H9 (cell line): ENCODE data around the gene GYS2. TPM values are rescaled to one million over a fixed set of nuclear protein-coding genes. Genes with fewer than 3 reads are reported as not detected.

Experiments used
- DNase-seq: peaks from one replicate; pipeline ENCODE4 v3.0.0-alpha.2; 2017
- H2AFZ ChIP-seq: one replicate; pipeline ENCODE4 v1.6.1; 2013; ENCODE audit warnings: mild to moderate bottlenecking, low read length, control low read depth, moderate library complexity
- H2AK5ac ChIP-seq: 2 replicates; pipeline ENCODE4 v1.6.1; 2013; ENCODE audit warnings: low read length, control low read depth, mixed read lengths; ENCODE audit not compliant: insufficient read length
- H2BK120ac ChIP-seq: one replicate; pipeline ENCODE4 v1.6.1; 2013; ENCODE audit warnings: low read depth, mild to moderate bottlenecking, low read length, control low read depth, inconsistent platforms; ENCODE audit not compliant: poor library complexity, severe bottlenecking
- H2BK12ac ChIP-seq: 2 replicates; pipeline ENCODE4 v1.6.1; 2013; ENCODE audit warnings: low read length, control low read depth, mixed read lengths, low read depth; ENCODE audit not compliant: insufficient read length
- H2BK15ac ChIP-seq: 2 replicates; pipeline ENCODE4 v1.6.1; 2013; ENCODE audit warnings: low read depth, low read length, control low read depth
- H2BK20ac ChIP-seq: one replicate; pipeline ENCODE4 v1.6.1; 2013; ENCODE audit warnings: low read depth, mild to moderate bottlenecking, low read length, control low read depth, inconsistent platforms; ENCODE audit not compliant: poor library complexity, severe bottlenecking
- H2BK5ac ChIP-seq: 2 replicates; pipeline ENCODE4 v1.6.1; 2013; ENCODE audit warnings: low read length, control low read depth, mixed read lengths; ENCODE audit not compliant: insufficient read length
- H3K14ac ChIP-seq: 2 replicates; pipeline ENCODE4 v1.6.1; 2013; ENCODE audit warnings: low read length, control low read depth; ENCODE audit not compliant: insufficient read depth
- H3K18ac ChIP-seq: 2 replicates; pipeline ENCODE4 v1.6.1; 2013; ENCODE audit warnings: low read depth, mild to moderate bottlenecking, mixed read lengths, low read length, control low read depth; ENCODE audit not compliant: insufficient read length
- H3K23ac ChIP-seq: 2 replicates; pipeline ENCODE4 v1.6.1; 2013; ENCODE audit warnings: low read length, control low read depth, mixed read lengths, low read depth; ENCODE audit not compliant: insufficient read length
- H3K23me2 ChIP-seq: 2 replicates; pipeline ENCODE4 v1.6.1; 2013; ENCODE audit warnings: low read depth, mild to moderate bottlenecking, mixed read lengths, low read length, control low read depth; ENCODE audit not compliant: insufficient read length, poor library complexity, severe bottlenecking
- H3K27ac ChIP-seq: 2 replicates; pipeline ENCODE4 v1.5.1; 2013; ENCODE audit warnings: low read length, control low read depth, mixed read lengths, low read depth; ENCODE audit not compliant: insufficient read length
- H3K27me3 ChIP-seq: 2 replicates; pipeline ENCODE4 v1.6.1; 2013; ENCODE audit warnings: low read length, control low read depth, inconsistent platforms; ENCODE audit not compliant: insufficient read depth
- H3K4ac ChIP-seq: 2 replicates; pipeline ENCODE4 v1.6.1; 2013; ENCODE audit warnings: low read depth, mild to moderate bottlenecking, control low read depth, inconsistent platforms, low read length, moderate library complexity
- H3K4me1 ChIP-seq: 2 replicates; pipeline ENCODE4 v1.6.1; 2013; ENCODE audit warnings: low read length, control low read depth, inconsistent platforms; ENCODE audit not compliant: insufficient read depth
- H3K4me2 ChIP-seq: 2 replicates; pipeline ENCODE4 v1.6.1; 2013; ENCODE audit warnings: low read length, control low read depth, mixed read lengths; ENCODE audit not compliant: insufficient read length, insufficient read depth
- H3K56ac ChIP-seq: 2 replicates; pipeline ENCODE4 v1.6.1; 2013; ENCODE audit warnings: low read depth, mild to moderate bottlenecking, mixed read lengths, low read length, control low read depth; ENCODE audit not compliant: insufficient read length
- H3K79me1 ChIP-seq: 2 replicates; pipeline ENCODE4 v1.6.1; 2013; ENCODE audit warnings: low read depth, mild to moderate bottlenecking, moderate library complexity, low read length, control low read depth, inconsistent platforms; ENCODE audit not compliant: insufficient read depth, poor library complexity, severe bottlenecking
- H3K79me2 ChIP-seq: 2 replicates; pipeline ENCODE4 v1.6.1; 2013; ENCODE audit warnings: low read length, control low read depth, inconsistent platforms; ENCODE audit not compliant: insufficient read depth
- H3K9ac ChIP-seq: 2 replicates; pipeline ENCODE4 v1.6.1; 2013; ENCODE audit warnings: low read length, control low read depth, mixed read lengths; ENCODE audit not compliant: insufficient read length; ENCODE audit errors: extremely low read depth
- H3K9me3 ChIP-seq: one replicate; pipeline ENCODE4 v1.6.1; 2013; ENCODE audit warnings: low read depth, low read length, inconsistent platforms; ENCODE audit not compliant: control insufficient read depth
- H3T11ph ChIP-seq: one replicate; pipeline ENCODE4 v1.6.1; 2013; ENCODE audit warnings: mild to moderate bottlenecking, low read length, control low read depth, inconsistent platforms
- H4K20me1 ChIP-seq: one replicate; pipeline ENCODE4 v1.6.1; 2013; ENCODE audit not compliant: control insufficient read depth, insufficient read length, insufficient read depth
- H4K5ac ChIP-seq: 2 replicates; pipeline ENCODE4 v1.6.1; 2013; ENCODE audit warnings: low read depth, mild to moderate bottlenecking, mixed read lengths, low read length, control low read depth; ENCODE audit not compliant: insufficient read length
- H4K8ac ChIP-seq: replicated peaks from 2 replicates; pipeline ENCODE4 v1.6.1; 2013; ENCODE audit warnings: low read length, control low read depth, mixed read lengths, low read depth; ENCODE audit not compliant: insufficient read length
- H4K91ac ChIP-seq: 2 replicates; pipeline ENCODE4 v1.6.1; 2013; ENCODE audit warnings: low read depth, mild to moderate bottlenecking, moderate library complexity, mixed read lengths, low read length, control low read depth; ENCODE audit not compliant: insufficient read length
- H3K27ac Mint-ChIP-seq, 3 experiments: 2 replicates in 2 of 3; 3 replicates in 1 of 3; pipeline ENCODE4 v1.8.0; 2020 to 2021; ENCODE audit warnings: mixed read lengths in 3 of 3, mild to moderate bottlenecking in 1 of 3, moderate library complexity in 1 of 3
- H3K27me3 Mint-ChIP-seq: 2 replicates; pipeline ENCODE4 v1.8.0; 2021; ENCODE audit warnings: low read depth, mild to moderate bottlenecking, moderate library complexity, mixed read lengths
- H3K36me3 Mint-ChIP-seq, 3 experiments: 2 replicates in 2 of 3; 3 replicates in 1 of 3; pipeline ENCODE4 v1.8.0; 2020 to 2021; ENCODE audit warnings: low read depth in 3 of 3, mixed read lengths in 3 of 3; ENCODE audit not compliant: insufficient read depth in 1 of 3
- H3K4me1 Mint-ChIP-seq, 2 experiments: 2 replicates each; pipeline ENCODE4 v1.8.0; 2020; ENCODE audit warnings: mixed read lengths in 2 of 2
- H3K4me3 Mint-ChIP-seq, 2 experiments: 2 replicates in 1 of 2; 3 replicates in 1 of 2; pipeline ENCODE4 v1.8.0; 2020 to 2021; ENCODE audit warnings: mild to moderate bottlenecking in 2 of 2, mixed read lengths in 2 of 2, moderate library complexity in 1 of 2
- H3K9me3 Mint-ChIP-seq, 2 experiments: 2 replicates in 1 of 2; 3 replicates in 1 of 2; pipeline ENCODE4 v1.8.0; 2020; ENCODE audit warnings: mild to moderate bottlenecking in 2 of 2, mixed read lengths in 2 of 2, moderate library complexity in 1 of 2
- CTCF ChIP-seq: fragments of 200-600 bp; sonication (generic); conservative IDR thresholded peaks from 3 replicates; pipeline ENCODE4 v1.8.0; 2021; ENCODE audit warnings: antibody characterized with exemption, mild to moderate bottlenecking
- WGBS: extraction: QIAGEN DNeasy Blood & Tissue Kit; methylation state at CpG from one replicate; pipeline ENCODE4 v1.1.7; 2013; ENCODE audit warnings: missing lambda C conversion rate, low lambda C conversion rate, mixed read lengths; ENCODE audit not compliant: insufficient read length; ENCODE audit errors: extremely low coverage; 5-methylcytosine and 5-hydroxymethylcytosine counted together
- total RNA-seq: library from RNA; stranded (reverse); gene quantifications from 2 replicates; pipeline ENCODE4 v1.2.1, GENCODE V29; 2021

GYS2 gene
- total RNA-seq, 1 experiment from 2014 or later: not detected

- H3K9me3 ChIP-seq: no peaks in the 10 kb centered on the region
- H3K4me3 Mint-ChIP-seq: no peak overlapping the region
- no peaks in the 10 kb centered on the region for H3K27me3 ChIP-seq
- no peaks in the 10 kb centered on the region for H4K20me1 ChIP-seq
- H2BK15ac ChIP-seq: no peak overlapping the region
- H3K4me1 ChIP-seq: no peaks in the 10 kb centered on the region; the same call in 1 of the 2 replicates
- H3K36me3 Mint-ChIP-seq: peaks cover 73 to 94% (median 90%) of the 10 kb centered on the region in 3 experiments
- no peak overlapping the region for H3K27ac ChIP-seq
- H2AFZ ChIP-seq: no peak overlapping the region
- H3K14ac ChIP-seq: no peak overlapping the region
- no peak overlapping the region for H4K5ac ChIP-seq
- TF ChIP-seq CTCF: no peak
- no peak for DNase-seq
- H3K9ac ChIP-seq: no peak overlapping the region
- no peaks in the 10 kb centered on the region for H3K23me2 ChIP-seq
- no peak overlapping the region for H2BK5ac ChIP-seq
- H3K18ac ChIP-seq: no peak overlapping the region
- H2AK5ac ChIP-seq: no peak overlapping the region
- H4K8ac ChIP-seq: no peak overlapping the region
- H2BK120ac ChIP-seq: no peak overlapping the region
- H3K79me2 ChIP-seq: no peaks in the 10 kb centered on the region
- H2BK20ac ChIP-seq: no peak overlapping the region
- H3K27me3 Mint-ChIP-seq: no peaks in the 10 kb centered on the region
- no peak overlapping the region for H4K91ac ChIP-seq
- peaks cover 36% of the 10 kb centered on the region in 2 experiments for H3K4me1 Mint-ChIP-seq
- H3K79me1 ChIP-seq: peaks cover 3% of the 10 kb centered on the region
- no CpG with 5 or more reads among the region's 1 CpG for WGBS
- no peak overlapping the region for H3K4ac ChIP-seq
- H3K23ac ChIP-seq: no peak overlapping the region
- no peaks in the 10 kb centered on the region for H3K9me3 Mint-ChIP-seq
- no peak overlapping the region for H3K56ac ChIP-seq
- H3T11ph ChIP-seq: no peak overlapping the region
- peak overlapping the region in 2 of 3 experiments; percentile 5 to 74; a peak in 1 of 7 replicates for H3K27ac Mint-ChIP-seq
- H2BK12ac ChIP-seq: no peak overlapping the region
- H3K4me2 ChIP-seq: no peak overlapping the region
Observed at GRCh38 chr12:21642707-21643389, 38.2 kb upstream of the GYS2 start.
